HepG2 (cell line): ENCODE data around the gene EPB41L2.

Experiments
- ETV6 ChIP-seq: sonication (generic); formaldehyde crosslinking; conservative IDR thresholded peaks from 2 replicates; pipeline ENCODE4 v1.4.0; 2020; ENCODE audit warnings: missing genetic modification reagents
- GABPB1 ChIP-seq: IDR thresholded peaks from 2 replicates; pipeline ENCODE4 v1.6.1; 2016; ENCODE audit warnings: mild to moderate bottlenecking, missing genetic modification reagents, moderate library complexity, missing compliant biosample characterization
- TCF7L2 ChIP-seq: IDR thresholded peaks from 2 replicates; pipeline ENCODE4 v1.6.1; 2011; ENCODE audit warnings: mild to moderate bottlenecking, low read depth, low read length, moderate library complexity
- ZFP62 ChIP-seq: sonication (generic); formaldehyde crosslinking; IDR thresholded peaks from 2 replicates; pipeline ENCODE4 v1.4.0; 2020; ENCODE audit warnings: missing genetic modification reagents
- TF ChIP-seq, protein P1 (sequence below): sonication (generic); formaldehyde crosslinking; IDR thresholded peaks from 2 replicates; pipeline ENCODE4 v1.5.0; 2020; ENCODE audit warnings: mild to moderate bottlenecking, missing genetic modification reagents, moderate library complexity
- TF ChIP-seq, protein P2 (sequence below): sonication (generic); formaldehyde crosslinking; IDR thresholded peaks from 2 replicates; pipeline ENCODE4 v1.4.0; 2020; ENCODE audit warnings: missing genetic modification reagents, mild to moderate bottlenecking, borderline replicate concordance

GRCh38 chr6:130852844-130853554 lies 210.0 kb downstream of the EPB41L2 start:
- TF ChIP-seq GABPB1 (CRISPR knock-in tag) (no peak), ETV6 (CRISPR knock-in tag) (no peak), ZFP62 (CRISPR knock-in tag) (no peak), TCF7L2 (no peak)
- TF ChIP-seq, protein P1, sequence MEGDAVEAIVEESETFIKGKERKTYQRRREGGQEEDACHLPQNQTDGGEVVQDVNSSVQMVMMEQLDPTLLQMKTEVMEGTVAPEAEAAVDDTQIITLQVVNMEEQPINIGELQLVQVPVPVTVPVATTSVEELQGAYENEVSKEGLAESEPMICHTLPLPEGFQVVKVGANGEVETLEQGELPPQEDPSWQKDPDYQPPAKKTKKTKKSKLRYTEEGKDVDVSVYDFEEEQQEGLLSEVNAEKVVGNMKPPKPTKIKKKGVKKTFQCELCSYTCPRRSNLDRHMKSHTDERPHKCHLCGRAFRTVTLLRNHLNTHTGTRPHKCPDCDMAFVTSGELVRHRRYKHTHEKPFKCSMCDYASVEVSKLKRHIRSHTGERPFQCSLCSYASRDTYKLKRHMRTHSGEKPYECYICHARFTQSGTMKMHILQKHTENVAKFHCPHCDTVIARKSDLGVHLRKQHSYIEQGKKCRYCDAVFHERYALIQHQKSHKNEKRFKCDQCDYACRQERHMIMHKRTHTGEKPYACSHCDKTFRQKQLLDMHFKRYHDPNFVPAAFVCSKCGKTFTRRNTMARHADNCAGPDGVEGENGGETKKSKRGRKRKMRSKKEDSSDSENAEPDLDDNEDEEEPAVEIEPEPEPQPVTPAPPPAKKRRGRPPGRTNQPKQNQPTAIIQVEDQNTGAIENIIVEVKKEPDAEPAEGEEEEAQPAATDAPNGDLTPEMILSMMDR (CRISPR knock-in tag), result no peak
- TF ChIP-seq, protein P2, sequence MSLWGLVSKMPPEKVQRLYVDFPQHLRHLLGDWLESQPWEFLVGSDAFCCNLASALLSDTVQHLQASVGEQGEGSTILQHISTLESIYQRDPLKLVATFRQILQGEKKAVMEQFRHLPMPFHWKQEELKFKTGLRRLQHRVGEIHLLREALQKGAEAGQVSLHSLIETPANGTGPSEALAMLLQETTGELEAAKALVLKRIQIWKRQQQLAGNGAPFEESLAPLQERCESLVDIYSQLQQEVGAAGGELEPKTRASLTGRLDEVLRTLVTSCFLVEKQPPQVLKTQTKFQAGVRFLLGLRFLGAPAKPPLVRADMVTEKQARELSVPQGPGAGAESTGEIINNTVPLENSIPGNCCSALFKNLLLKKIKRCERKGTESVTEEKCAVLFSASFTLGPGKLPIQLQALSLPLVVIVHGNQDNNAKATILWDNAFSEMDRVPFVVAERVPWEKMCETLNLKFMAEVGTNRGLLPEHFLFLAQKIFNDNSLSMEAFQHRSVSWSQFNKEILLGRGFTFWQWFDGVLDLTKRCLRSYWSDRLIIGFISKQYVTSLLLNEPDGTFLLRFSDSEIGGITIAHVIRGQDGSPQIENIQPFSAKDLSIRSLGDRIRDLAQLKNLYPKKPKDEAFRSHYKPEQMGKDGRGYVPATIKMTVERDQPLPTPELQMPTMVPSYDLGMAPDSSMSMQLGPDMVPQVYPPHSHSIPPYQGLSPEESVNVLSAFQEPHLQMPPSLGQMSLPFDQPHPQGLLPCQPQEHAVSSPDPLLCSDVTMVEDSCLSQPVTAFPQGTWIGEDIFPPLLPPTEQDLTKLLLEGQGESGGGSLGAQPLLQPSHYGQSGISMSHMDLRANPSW (CRISPR knock-in tag), result no peak
